GM13977 (cell line): ENCODE measurements around the gene P2RY2.

Experiments
- DNase-seq: peaks from one replicate; pipeline ENCODE4 v3.0.0; 2012; ENCODE audit warnings: low spot score
- CTCF ChIP-seq: IDR thresholded peaks from 2 replicates; pipeline ENCODE4 v1.5.1; 2012; ENCODE audit warnings: mild to moderate bottlenecking, control low read depth; ENCODE audit not compliant: insufficient read depth; ENCODE audit errors: extremely low read depth, missing control alignments
- in situ Hi-C: fragments of 300-500 bp; cut with MboI; formaldehyde crosslinking; loops from one replicate; pipeline ENCODE4 v1.12.0; 2022; ENCODE audit warnings: low sequenced_read_pairs, low pct_unique_long_range_greater_than_20kb, mixed read lengths, inconsistent platforms; ENCODE audit not compliant: unreplicated experiment

Gene P2RY2

GRCh38 chr11:73186886-73187285, 31.2 kb upstream of the P2RY2 start:
- no peak for TF ChIP-seq CTCF
- DNase-seq = no peak
- in situ Hi-C loops = loop anchor here (5.0 to 25.0 kb wide), 2 partner anchors 50 to 475 kb away; no protein-coding TSS in a partner anchor

DNA sequence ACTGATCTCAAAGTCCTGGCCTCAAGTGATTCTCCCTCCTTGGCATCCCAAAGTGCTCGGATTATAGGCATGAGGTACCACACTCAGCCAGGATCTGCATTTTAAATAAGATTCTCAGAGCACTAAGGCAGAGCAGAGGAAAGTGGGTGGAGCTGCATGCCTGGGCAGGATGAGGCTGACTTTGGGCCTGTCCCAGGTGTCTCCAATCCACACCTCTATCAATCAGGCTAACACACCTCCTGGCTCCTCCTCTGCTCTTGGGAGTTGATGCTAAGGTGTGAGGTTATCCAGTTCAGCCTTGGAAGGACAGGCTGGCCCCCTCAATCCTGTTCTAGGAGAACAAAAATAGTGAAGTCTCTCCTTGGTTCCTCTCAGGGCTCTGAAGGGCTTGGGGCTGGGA, 30.2 kb upstream of the P2RY2 start:
- no peak for DNase-seq
- in situ Hi-C loops = loop anchor here (5.0 to 25.0 kb wide), 2 partner anchors 49 to 476 kb away; no protein-coding TSS in a partner anchor
- no peak for TF ChIP-seq CTCF

DNA sequence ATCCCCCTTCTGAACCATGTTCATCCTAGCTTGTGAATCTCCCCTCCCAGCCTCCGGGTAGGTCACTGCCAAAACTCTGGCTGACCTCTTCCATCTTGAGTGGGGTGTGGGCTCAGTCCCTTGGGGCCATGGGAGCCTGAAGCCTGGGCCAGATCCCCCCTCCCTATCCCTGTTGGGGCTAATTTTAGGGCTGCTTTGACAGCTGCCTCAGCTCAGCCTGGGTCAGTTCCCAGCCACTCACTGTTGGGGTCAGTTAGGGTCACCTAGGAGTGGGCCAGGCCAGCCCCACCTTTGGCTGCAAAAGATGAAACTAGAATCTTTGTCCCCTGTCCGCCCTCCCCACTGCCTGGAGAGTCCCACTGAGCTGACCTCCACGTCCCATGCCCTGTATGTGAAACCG, 29.8 kb upstream of the P2RY2 start:
- no peak for TF ChIP-seq CTCF
- in situ Hi-C loops = loop anchor here (5.0 to 25.0 kb wide), 2 partner anchors 49 to 476 kb away; no protein-coding TSS in a partner anchor
- no peak for DNase-seq

GRCh38 chr11:73189315-73189714, 28.8 kb upstream of the P2RY2 start:
- in situ Hi-C loops = loop anchor here (5.0 to 25.0 kb wide), 2 partner anchors 48 to 477 kb away; no protein-coding TSS in a partner anchor
- TF ChIP-seq CTCF = no peak
- peak; percentile 52 for DNase-seq

GRCh38 chr11:73189723-73190556, 28.1 kb upstream of the P2RY2 start:
- TF ChIP-seq CTCF = no peak
- in situ Hi-C loops = loop anchor here (5.0 to 25.0 kb wide), 2 partner anchors 47 to 478 kb away; no protein-coding TSS in a partner anchor
- no peak for DNase-seq

GRCh38 chr11:73190557-73190885, 27.6 kb upstream of the P2RY2 start:
- TF ChIP-seq CTCF = no peak
- in situ Hi-C loops = loop anchor here (25.0 kb wide), 1 partner anchor 478 kb away; no protein-coding TSS in a partner anchor
- DNase-seq = no peak
